ENCODE data around the gene KRT17. TPM values are rescaled to one million over a fixed set of nuclear protein-coding genes. Genes with fewer than 3 reads are reported as not detected.

Gene KRT17
- total RNA-seq, 2 experiments from 2014 or later: not detected

Other genes with a start within 250 kb of the KRT17 start
- gene KRT34, start 242.3 kb downstream of the KRT17 start, total RNA-seq: not detected
- gene KRT31, start 227.0 kb downstream of the KRT17 start, total RNA-seq: not detected
- gene KRT37, start 200.0 kb downstream of the KRT17 start, total RNA-seq: not detected
- not detected for gene KRT38, start 183.6 kb downstream of the KRT17 start, total RNA-seq
- gene KRT32, start 157.2 kb downstream of the KRT17 start, total RNA-seq: not detected
- gene KRT35, start 143.4 kb downstream of the KRT17 start, total RNA-seq: not detected
- not detected for gene KRT36, start 134.7 kb downstream of the KRT17 start, total RNA-seq
- gene KRT13, start 119.0 kb downstream of the KRT17 start, total RNA-seq: not detected
- gene KRT15, start 105.7 kb downstream of the KRT17 start, total RNA-seq: not detected
- not detected for gene KRT19, start 96.3 kb downstream of the KRT17 start, total RNA-seq
- gene KRT9, start 52.5 kb downstream of the KRT17 start, total RNA-seq: not detected
- not detected for gene KRT14, start 37.7 kb downstream of the KRT17 start, total RNA-seq
- not detected for gene KRT16, start 11.8 kb downstream of the KRT17 start, total RNA-seq
- 1,000 to 10,000 TPM; 1,196 to 1,277 TPM for gene EIF1, start 64.3 kb upstream of the KRT17 start, total RNA-seq
- gene GAST, start 87.8 kb upstream of the KRT17 start, total RNA-seq: not detected
- under 1 TPM in 1 of 2 experiments, not detected in 1; 0.08 TPM for gene HAP1, start 110.1 kb upstream of the KRT17 start, total RNA-seq
- gene JUP, start 162.1 kb upstream of the KRT17 start, total RNA-seq: 1 to 10 TPM; 2.7 to 3.7 TPM
- gene P3H4, start 187.4 kb upstream of the KRT17 start, total RNA-seq: 1 to 10 TPM; 1.5 to 1.8 TPM
- gene FKBP10, start 188.4 kb upstream of the KRT17 start, total RNA-seq: under 1 TPM; 0.48 to 0.89 TPM
- gene NT5C3B, start 211.7 kb upstream of the KRT17 start, total RNA-seq: 10 to 100 TPM; 52.8 to 56.7 TPM
- gene KLHL10, start 213.2 kb upstream of the KRT17 start, total RNA-seq: under 1 TPM; 0.19 to 0.30 TPM
- 10 to 100 TPM; 17.5 to 17.6 TPM for gene KLHL11, start 240.8 kb upstream of the KRT17 start, total RNA-seq

Data from activated naive CD8-positive, alpha-beta T cell treated with anti-CD3 and anti-CD28 coated beads for 36 hours (primary cell).